ENCODE results near the gene CRYBA4. TPM values are rescaled to one million over a fixed set of nuclear protein-coding genes. Genes with fewer than 3 reads are reported as not detected.

The CRYBA4 gene
- total RNA-seq, 2 donors from 2014 or later = 3.3 TPM; not detected in 1

- H3K9me3 ChIP-seq = no peaks in the 10 kb centered on the region
- 51% methylated on average over 8 of the region's 8 CpGs for WGBS
- H3K27me3 ChIP-seq (replicated peaks; ENCODE audit: insufficient read depth) = no peaks in the 10 kb centered on the region
- intact Hi-C loops (cut with DNase I) = no loop called here
- H3K27ac ChIP-seq = no peak overlapping the region
- TF ChIP-seq POLR2A (IDR thresholded peaks at IDR 0.05) (no peak), CTCF (IDR thresholded peaks at IDR 0.05) (no peak), POLR2AphosphoS5 (IDR thresholded peaks at IDR 0.05) (no peak)
- no peaks in the 10 kb centered on the region for H3K4me1 ChIP-seq (replicated peaks)
- H3K4me3 ChIP-seq = no peak overlapping the region
- no peak for DNase-seq (ENCODE audit: low spot score)
- no peaks in the 10 kb centered on the region for H3K36me3 ChIP-seq
These were observed 21.0 kb downstream of the CRYBA4 start for GRCh38 chr22:26642465-26643417.

GRCh38 chr22:26643418-26644100, 21.8 kb downstream of the CRYBA4 start:
- no peaks in the 10 kb centered on the region for H3K36me3 ChIP-seq
- H3K4me1 ChIP-seq (replicated peaks) = no peaks in the 10 kb centered on the region
- no peak for DNase-seq (ENCODE audit: low spot score)
- WGBS = 82% methylated on average over 15 of the region's 15 CpGs
- H3K4me3 ChIP-seq = no peak overlapping the region
- intact Hi-C loops (cut with DNase I) = no loop called here
- no peaks in the 10 kb centered on the region for H3K27me3 ChIP-seq (replicated peaks; ENCODE audit: insufficient read depth)
- no peaks in the 10 kb centered on the region for H3K9me3 ChIP-seq
- no peak overlapping the region for H3K27ac ChIP-seq
- TF ChIP-seq POLR2A (IDR thresholded peaks at IDR 0.05) = no peak
- no peak for TF ChIP-seq POLR2AphosphoS5 (IDR thresholded peaks at IDR 0.05)
- no peak for TF ChIP-seq CTCF (IDR thresholded peaks at IDR 0.05)

- intact Hi-C loops (cut with DNase I) = no loop called here
- Histone ChIP-seq H3K4me3 (no peak overlapping the region), H3K36me3 (no peaks in the 10 kb centered on the region), H3K9me3 (no peaks in the 10 kb centered on the region), H3K4me1 (replicated peaks) (no peaks in the 10 kb centered on the region), H3K27me3 (replicated peaks; ENCODE audit: insufficient read depth) (no peaks in the 10 kb centered on the region), H3K27ac (no peak overlapping the region)
- no peak for TF ChIP-seq POLR2AphosphoS5 (IDR thresholded peaks at IDR 0.05)
- no peak for TF ChIP-seq POLR2A (IDR thresholded peaks at IDR 0.05)
- TF ChIP-seq CTCF (IDR thresholded peaks at IDR 0.05) = no peak
- WGBS = 36% methylated on average over 5 of the region's 5 CpGs
- DNase-seq (ENCODE audit: low spot score) = no peak
These were observed 24.4 kb downstream of the CRYBA4 start for GRCh38 chr22:26646158-26646557.

GRCh38 chr22:26648011-26648497, 26.3 kb downstream of the CRYBA4 start:
- intact Hi-C loops (cut with DNase I) = no loop called here
- H3K4me3 ChIP-seq = no peak overlapping the region
- no peaks in the 10 kb centered on the region for H3K4me1 ChIP-seq (replicated peaks)
- H3K27ac ChIP-seq = no peak overlapping the region
- WGBS = 28% methylated on average over 17 of the region's 17 CpGs
- H3K9me3 ChIP-seq = no peaks in the 10 kb centered on the region
- H3K36me3 ChIP-seq = no peaks in the 10 kb centered on the region
- TF ChIP-seq CTCF (IDR thresholded peaks at IDR 0.05) (no peak), POLR2AphosphoS5 (IDR thresholded peaks at IDR 0.05) (no peak), POLR2A (IDR thresholded peaks at IDR 0.05) (no peak)
- no peak for DNase-seq (ENCODE audit: low spot score)
- no peaks in the 10 kb centered on the region for H3K27me3 ChIP-seq (replicated peaks; ENCODE audit: insufficient read depth)
